HG03354 (cell line): ENCODE data around the gene GREB1L.
"Not testable (repeated sequence)": the region's sequence is repeated elsewhere in the genome, so short reads cannot be mapped to it uniquely, and the experiment has no call there.

Experiments
- ATAC-seq: cut with Tn5 transposase; IDR thresholded peaks from one replicate; pipeline ENCODE4 v1.9.1; 2021; ENCODE audit warnings: mild to moderate bottlenecking; ENCODE audit not compliant: unreplicated experiment, poor library complexity, severe bottlenecking

Gene GREB1L

GRCh38 chr18:21345840-21346239, 103.8 kb downstream of the GREB1L start:
- ATAC-seq = no peak

- no peak for ATAC-seq
Measured at GRCh38 chr18:21359746-21360145, 117.7 kb downstream of the GREB1L start.

GRCh38 chr18:21361307-21361880, 119.4 kb downstream of the GREB1L start:
- ATAC-seq = no peak

- ATAC-seq = no peak
Measured at GRCh38 chr18:21362831-21363230, 120.8 kb downstream of the GREB1L start.

- ATAC-seq = no peak
Measured at GRCh38 chr18:21363348-21363747, 121.3 kb downstream of the GREB1L start.

GRCh38 chr18:21364471-21364870, 122.4 kb downstream of the GREB1L start:
- no peak for ATAC-seq

GRCh38 chr18:21366896-21367295, 124.9 kb downstream of the GREB1L start:
- ATAC-seq = no peak

GRCh38 chr18:21369146-21369545, 127.1 kb downstream of the GREB1L start:
- ATAC-seq = no peak

GRCh38 chr18:21369597-21369996, 127.6 kb downstream of the GREB1L start:
- not testable (repeated sequence) for ATAC-seq

GRCh38 chr18:21383031-21383430, 141.0 kb downstream of the GREB1L start:
- ATAC-seq = no peak

GRCh38 chr18:21386523-21387240, 144.7 kb downstream of the GREB1L start:
- no peak for ATAC-seq

GRCh38 chr18:21387886-21388285, 145.9 kb downstream of the GREB1L start:
- ATAC-seq = no peak

GRCh38 chr18:21389283-21389682, 147.3 kb downstream of the GREB1L start:
- no peak for ATAC-seq

GRCh38 chr18:21389903-21390302, 147.9 kb downstream of the GREB1L start:
- ATAC-seq = no peak

- no peak for ATAC-seq
Measured at GRCh38 chr18:21391074-21391673, 149.1 kb downstream of the GREB1L start.

GRCh38 chr18:21393986-21394385, 152.0 kb downstream of the GREB1L start:
- ATAC-seq = no peak

- no peak for ATAC-seq
Measured at GRCh38 chr18:21398121-21398520, 156.1 kb downstream of the GREB1L start.

GRCh38 chr18:21402272-21402671, 160.2 kb downstream of the GREB1L start:
- ATAC-seq = no peak

- ATAC-seq = no peak
Measured at GRCh38 chr18:21404426-21404825, 162.4 kb downstream of the GREB1L start.

- no peak for ATAC-seq
Measured at GRCh38 chr18:21406116-21406515, 164.1 kb downstream of the GREB1L start.

GRCh38 chr18:21408681-21409080, 166.6 kb downstream of the GREB1L start:
- ATAC-seq = no peak
